DND-41 (cell line): ENCODE data around the gene DENND6B.

Source experiments
- EZH2 ChIP-seq: IDR thresholded peaks from 3 replicates; pipeline ENCODE4 v1.6.1; 2012; ENCODE audit warnings: borderline replicate concordance, low read depth, mild to moderate bottlenecking, moderate library complexity, low read length, inconsistent platforms; ENCODE audit not compliant: severe bottlenecking
- TF ChIP-seq, protein P1 (sequence below): IDR thresholded peaks from 2 replicates; pipeline ENCODE4 v1.5.1; 2012; ENCODE audit warnings: borderline replicate concordance, low read length, moderate library complexity, mild to moderate bottlenecking; ENCODE audit not compliant: poor library complexity, severe bottlenecking; ENCODE audit errors: extremely low read depth

- no peak for TF ChIP-seq EZH2
- TF ChIP-seq, protein P1, sequence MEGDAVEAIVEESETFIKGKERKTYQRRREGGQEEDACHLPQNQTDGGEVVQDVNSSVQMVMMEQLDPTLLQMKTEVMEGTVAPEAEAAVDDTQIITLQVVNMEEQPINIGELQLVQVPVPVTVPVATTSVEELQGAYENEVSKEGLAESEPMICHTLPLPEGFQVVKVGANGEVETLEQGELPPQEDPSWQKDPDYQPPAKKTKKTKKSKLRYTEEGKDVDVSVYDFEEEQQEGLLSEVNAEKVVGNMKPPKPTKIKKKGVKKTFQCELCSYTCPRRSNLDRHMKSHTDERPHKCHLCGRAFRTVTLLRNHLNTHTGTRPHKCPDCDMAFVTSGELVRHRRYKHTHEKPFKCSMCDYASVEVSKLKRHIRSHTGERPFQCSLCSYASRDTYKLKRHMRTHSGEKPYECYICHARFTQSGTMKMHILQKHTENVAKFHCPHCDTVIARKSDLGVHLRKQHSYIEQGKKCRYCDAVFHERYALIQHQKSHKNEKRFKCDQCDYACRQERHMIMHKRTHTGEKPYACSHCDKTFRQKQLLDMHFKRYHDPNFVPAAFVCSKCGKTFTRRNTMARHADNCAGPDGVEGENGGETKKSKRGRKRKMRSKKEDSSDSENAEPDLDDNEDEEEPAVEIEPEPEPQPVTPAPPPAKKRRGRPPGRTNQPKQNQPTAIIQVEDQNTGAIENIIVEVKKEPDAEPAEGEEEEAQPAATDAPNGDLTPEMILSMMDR = no peak
These were observed 8.5 kb downstream of the DENND6B start for GRCh38 chr22:50318356-50318697.
